Measurements from ENCODE around the gene AMPD3. TPM values are rescaled to one million over a fixed set of nuclear protein-coding genes. Genes with fewer than 3 reads are reported as not detected.

Gene AMPD3
- polyA plus RNA-seq, 1 experiment: 19.6 TPM

DNA sequence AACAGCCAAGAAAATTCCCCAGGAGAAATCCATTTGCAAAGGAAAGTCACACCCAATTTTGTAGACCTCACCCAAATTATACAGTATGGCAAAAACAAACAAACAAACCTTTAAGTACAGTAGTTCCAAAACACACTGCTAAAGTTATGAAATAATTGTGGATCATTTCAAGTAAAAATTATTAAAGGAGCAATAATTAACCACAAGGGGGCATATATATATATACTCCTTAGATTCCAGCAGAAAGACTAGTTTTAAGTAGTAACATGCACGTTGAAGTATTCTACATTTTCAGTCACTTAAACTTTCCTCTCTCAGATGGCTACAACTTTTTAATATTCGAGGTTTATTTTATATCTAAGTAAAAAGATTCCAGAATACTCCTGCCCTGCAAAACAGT, 59.1 kb downstream of the AMPD3 start:
- H3K27ac ChIP-seq (ENCODE audit: low read depth, low read length): no peak overlapping the region
- POLR2A ChIA-PET: no interaction called here
- no peak for DNase-seq (ENCODE audit: low read depth, low spot score)

DNA sequence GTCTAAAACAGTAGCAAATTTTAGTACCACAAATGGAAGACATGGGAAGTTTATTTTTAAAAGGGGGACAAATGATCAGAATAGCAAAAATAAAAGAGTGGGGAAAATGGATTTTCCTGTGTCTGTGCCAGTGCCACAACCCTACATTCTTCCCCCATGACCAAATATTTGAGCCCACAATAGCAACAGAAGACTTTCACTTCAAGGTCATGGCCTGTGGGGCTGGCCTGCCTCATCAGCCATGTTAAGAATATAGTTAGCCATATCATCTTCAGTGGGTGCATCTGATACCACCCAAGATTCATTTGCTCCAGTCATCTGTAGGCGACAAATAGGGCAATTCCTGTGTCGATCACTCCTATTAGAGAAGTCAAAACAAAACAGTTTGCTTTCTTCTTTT, 59.6 kb downstream of the AMPD3 start:
- no peaks in the 10 kb centered on the region for H3K9me3 ChIP-seq (ENCODE audit: control insufficient read depth, insufficient read depth, low read length)
- ChIA-PET POLR2A (interaction anchor here (2.0 kb wide), 1 partner anchor 13 kb away, joined by 5 read pairs; no protein-coding TSS in a partner anchor), CTCF (interaction anchor here (0.6 to 1.0 kb wide), 9 partner anchors 19 to 222 kb away, joined by 3 to 5 read pairs (median 3); partner anchors contain the start of gene RNF141)
- H3K27ac ChIP-seq (ENCODE audit: low read depth, low read length): no peak overlapping the region
- H3K27me3 ChIP-seq (ENCODE audit: control insufficient read depth, insufficient read depth, low read length): no peaks in the 10 kb centered on the region
- DNase-seq (ENCODE audit: low read depth, low spot score): no peak
- H3K4me3 ChIP-seq (ENCODE audit: low read depth, low read length): no peak overlapping the region
- TF ChIP-seq, protein P1, sequence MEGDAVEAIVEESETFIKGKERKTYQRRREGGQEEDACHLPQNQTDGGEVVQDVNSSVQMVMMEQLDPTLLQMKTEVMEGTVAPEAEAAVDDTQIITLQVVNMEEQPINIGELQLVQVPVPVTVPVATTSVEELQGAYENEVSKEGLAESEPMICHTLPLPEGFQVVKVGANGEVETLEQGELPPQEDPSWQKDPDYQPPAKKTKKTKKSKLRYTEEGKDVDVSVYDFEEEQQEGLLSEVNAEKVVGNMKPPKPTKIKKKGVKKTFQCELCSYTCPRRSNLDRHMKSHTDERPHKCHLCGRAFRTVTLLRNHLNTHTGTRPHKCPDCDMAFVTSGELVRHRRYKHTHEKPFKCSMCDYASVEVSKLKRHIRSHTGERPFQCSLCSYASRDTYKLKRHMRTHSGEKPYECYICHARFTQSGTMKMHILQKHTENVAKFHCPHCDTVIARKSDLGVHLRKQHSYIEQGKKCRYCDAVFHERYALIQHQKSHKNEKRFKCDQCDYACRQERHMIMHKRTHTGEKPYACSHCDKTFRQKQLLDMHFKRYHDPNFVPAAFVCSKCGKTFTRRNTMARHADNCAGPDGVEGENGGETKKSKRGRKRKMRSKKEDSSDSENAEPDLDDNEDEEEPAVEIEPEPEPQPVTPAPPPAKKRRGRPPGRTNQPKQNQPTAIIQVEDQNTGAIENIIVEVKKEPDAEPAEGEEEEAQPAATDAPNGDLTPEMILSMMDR (IDR thresholded peaks at IDR 0.05; ENCODE audit: low read depth, low read length): no peak

More for the DNA sequence above, 59.1 kb downstream of the AMPD3 start:
- TF ChIP-seq, protein P1 (IDR thresholded peaks at IDR 0.05; ENCODE audit: low read depth, low read length): peak; percentile 51
- CTCF ChIA-PET: interaction anchor here (0.6 to 1.2 kb wide), 9 partner anchors 17 to 222 kb away, joined by 3 to 5 read pairs (median 3); partner anchors contain the start of gene RNF141
- Histone ChIP-seq H3K9me3 (ENCODE audit: control insufficient read depth, insufficient read depth, low read length) (no peaks in the 10 kb centered on the region), H3K27me3 (ENCODE audit: control insufficient read depth, insufficient read depth, low read length) (no peaks in the 10 kb centered on the region), H3K4me3 (ENCODE audit: low read depth, low read length) (no peak overlapping the region)

DNA sequence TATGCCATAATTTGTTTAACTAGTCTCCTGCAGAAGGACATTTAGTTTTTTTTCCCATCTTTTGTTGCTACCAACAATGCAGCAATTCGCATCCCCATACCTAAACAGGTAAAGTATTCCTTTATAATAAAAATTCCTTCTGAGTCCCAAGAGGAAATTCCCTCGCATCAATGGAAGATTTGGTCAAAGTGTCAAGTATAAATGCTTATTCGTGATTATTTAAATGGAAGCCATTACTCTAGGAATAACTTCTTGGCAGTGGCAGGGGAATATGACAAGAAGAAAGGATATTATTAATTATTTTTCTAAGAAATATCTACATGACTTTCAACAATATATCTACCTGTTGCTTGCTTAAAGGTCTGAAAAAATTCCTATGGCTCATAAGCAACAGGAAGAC, 60.4 kb downstream of the AMPD3 start:
- no peak for DNase-seq (ENCODE audit: low read depth, low spot score)
- no peak overlapping the region for H3K27ac ChIP-seq (ENCODE audit: low read depth, low read length)
- no peaks in the 10 kb centered on the region for H3K9me3 ChIP-seq (ENCODE audit: control insufficient read depth, insufficient read depth, low read length)
- TF ChIP-seq, protein P1 (IDR thresholded peaks at IDR 0.05; ENCODE audit: low read depth, low read length): no peak
- no peak overlapping the region for H3K4me3 ChIP-seq (ENCODE audit: low read depth, low read length)
- CTCF ChIA-PET: interaction anchor here (1.0 to 1.2 kb wide), 3 partner anchors 25 to 255 kb away, joined by 3 to 4 read pairs (median 4); partner anchors contain the start of gene RNF141
- POLR2A ChIA-PET: interaction anchor here (2.0 kb wide), 1 partner anchor 12 kb away, joined by 5 read pairs; no protein-coding TSS in a partner anchor
- no peaks in the 10 kb centered on the region for H3K27me3 ChIP-seq (ENCODE audit: control insufficient read depth, insufficient read depth, low read length)

DNA sequence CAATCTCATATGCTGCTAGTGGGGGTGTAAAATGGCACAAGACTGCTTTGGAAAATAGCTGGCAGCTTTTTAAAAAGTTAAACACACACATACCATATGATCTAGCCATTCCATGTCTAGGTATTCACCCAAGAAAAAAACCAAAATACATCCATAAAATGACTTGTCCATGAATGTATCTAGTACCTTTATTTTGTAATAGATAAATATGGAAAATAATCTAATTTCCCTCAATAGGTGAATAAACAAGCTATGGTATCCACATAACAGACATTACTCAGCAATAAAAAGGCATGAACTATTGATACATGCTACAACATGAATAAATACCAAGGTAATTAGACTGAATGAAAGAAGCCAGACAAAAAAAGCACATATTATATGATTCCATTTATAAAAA, 63.1 kb downstream of the AMPD3 start:
- Histone ChIP-seq H3K27ac (ENCODE audit: low read depth, low read length) (no peak overlapping the region), H3K4me3 (ENCODE audit: low read depth, low read length) (no peak overlapping the region), H3K9me3 (ENCODE audit: control insufficient read depth, insufficient read depth, low read length) (no peaks in the 10 kb centered on the region), H3K27me3 (ENCODE audit: control insufficient read depth, insufficient read depth, low read length) (no peaks in the 10 kb centered on the region)
- ChIA-PET POLR2A (no interaction called here), CTCF (no interaction called here)
- DNase-seq (ENCODE audit: low read depth, low spot score): no peak
- TF ChIP-seq, protein P1 (IDR thresholded peaks at IDR 0.05; ENCODE audit: low read depth, low read length): no peak

DNA sequence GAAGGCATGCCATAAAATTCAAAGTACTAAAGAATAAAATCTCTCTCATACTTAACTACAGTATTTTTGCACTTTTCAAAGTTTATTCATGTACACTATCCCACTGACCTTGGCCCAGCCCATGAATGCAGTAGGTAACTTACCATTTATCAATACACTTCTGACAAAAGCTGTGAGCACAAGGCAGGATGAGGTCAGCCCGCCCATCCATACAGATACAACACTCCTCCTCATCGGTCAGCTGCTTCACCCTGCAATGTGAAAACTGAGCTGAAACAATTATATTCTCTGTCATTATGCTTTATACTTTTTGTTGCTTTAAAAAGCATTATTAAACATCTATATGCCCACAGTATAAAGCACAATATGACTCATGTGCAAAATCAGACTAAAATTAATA, 63.8 kb downstream of the AMPD3 start:
- ChIA-PET CTCF (no interaction called here), POLR2A (no interaction called here)
- Histone ChIP-seq H3K27me3 (ENCODE audit: control insufficient read depth, insufficient read depth, low read length) (no peaks in the 10 kb centered on the region), H3K9me3 (ENCODE audit: control insufficient read depth, insufficient read depth, low read length) (no peaks in the 10 kb centered on the region), H3K27ac (ENCODE audit: low read depth, low read length) (no peak overlapping the region), H3K4me3 (ENCODE audit: low read depth, low read length) (no peak overlapping the region)
- DNase-seq (ENCODE audit: low read depth, low spot score): no peak
- TF ChIP-seq, protein P1 (IDR thresholded peaks at IDR 0.05; ENCODE audit: low read depth, low read length): no peak

Measured in AG04450 (cell line).